Activated T-helper 17 cell treated with anti-CD3 and anti-CD28 coated beads, Interleukin-2, amount 50 U/mL, for 72 hours (primary cell): ENCODE results near the gene PLGLB2. TPM values are rescaled to one million over a fixed set of nuclear protein-coding genes. Genes with fewer than 3 reads are reported as not detected.
"Not testable (repeated sequence)": the region's sequence is repeated elsewhere in the genome, so short reads cannot be mapped to it uniquely, and the experiment has no call there.

Experiments used
- ATAC-seq: fragments of 150-1000 bp; cut with Tn5 transposase; replicated peaks from 2 replicates; pipeline ENCODE4 v1.10.0; 2021; ENCODE audit warnings: mild to moderate bottlenecking, moderate library complexity
- H3K27ac Mint-ChIP-seq: one replicate; pipeline ENCODE4 v1.8.0; 2022; ENCODE audit warnings: mixed read lengths
- H3K27me3 Mint-ChIP-seq: one replicate; pipeline ENCODE4 v1.8.0; 2022; ENCODE audit warnings: mixed read lengths
- H3K36me3 Mint-ChIP-seq: one replicate; pipeline ENCODE4 v1.8.0; 2022; ENCODE audit warnings: low read depth, mild to moderate bottlenecking, mixed read lengths
- H3K4me1 Mint-ChIP-seq: one replicate; pipeline ENCODE4 v1.8.0; 2022; ENCODE audit warnings: mixed read lengths
- H3K4me3 Mint-ChIP-seq: one replicate; pipeline ENCODE4 v1.8.0; 2022; ENCODE audit warnings: mild to moderate bottlenecking, mixed read lengths
- H3K9me3 Mint-ChIP-seq: one replicate; pipeline ENCODE4 v1.8.0; 2022; ENCODE audit warnings: mixed read lengths
- total RNA-seq, 2 donors: library from RNA; stranded (reverse); gene quantifications; one replicate each; pipeline ENCODE4 v1.2.3, GENCODE V29; 2022

PLGLB2 gene
- 1 to 10 TPM; 1.6 to 2.6 TPM for total RNA-seq

DNA sequence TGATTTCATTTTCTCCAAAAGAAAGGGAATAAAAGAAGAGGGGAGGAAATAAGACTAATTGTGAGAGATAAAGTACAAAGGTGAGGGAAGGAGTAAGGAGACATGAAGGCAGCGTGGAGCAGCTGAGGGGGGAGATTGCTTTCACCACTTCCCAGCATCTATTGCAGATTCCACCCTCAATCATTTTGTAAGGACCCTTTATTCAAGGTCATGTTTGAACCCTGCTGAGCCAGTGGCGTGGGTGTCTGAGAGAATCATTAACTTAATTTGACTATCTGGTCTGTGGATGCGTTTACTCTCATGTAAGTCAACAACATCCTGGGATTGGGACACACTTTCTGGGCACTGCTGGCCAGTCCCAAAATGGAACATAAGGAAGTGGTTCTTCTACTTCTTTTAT is at the start of gene PLGLB2:
TSS of gene PLGLB2 (plus strand) at position 297 of the 400 bp plus-strand sequence. CDS start at position 364, 67 bp downstream.
- H3K4me1 Mint-ChIP-seq, ATAC-seq, H3K27ac Mint-ChIP-seq, H3K36me3 Mint-ChIP-seq, H3K27me3 Mint-ChIP-seq, H3K9me3 Mint-ChIP-seq, H3K4me3 Mint-ChIP-seq: not testable (repeated sequence)

DNA sequence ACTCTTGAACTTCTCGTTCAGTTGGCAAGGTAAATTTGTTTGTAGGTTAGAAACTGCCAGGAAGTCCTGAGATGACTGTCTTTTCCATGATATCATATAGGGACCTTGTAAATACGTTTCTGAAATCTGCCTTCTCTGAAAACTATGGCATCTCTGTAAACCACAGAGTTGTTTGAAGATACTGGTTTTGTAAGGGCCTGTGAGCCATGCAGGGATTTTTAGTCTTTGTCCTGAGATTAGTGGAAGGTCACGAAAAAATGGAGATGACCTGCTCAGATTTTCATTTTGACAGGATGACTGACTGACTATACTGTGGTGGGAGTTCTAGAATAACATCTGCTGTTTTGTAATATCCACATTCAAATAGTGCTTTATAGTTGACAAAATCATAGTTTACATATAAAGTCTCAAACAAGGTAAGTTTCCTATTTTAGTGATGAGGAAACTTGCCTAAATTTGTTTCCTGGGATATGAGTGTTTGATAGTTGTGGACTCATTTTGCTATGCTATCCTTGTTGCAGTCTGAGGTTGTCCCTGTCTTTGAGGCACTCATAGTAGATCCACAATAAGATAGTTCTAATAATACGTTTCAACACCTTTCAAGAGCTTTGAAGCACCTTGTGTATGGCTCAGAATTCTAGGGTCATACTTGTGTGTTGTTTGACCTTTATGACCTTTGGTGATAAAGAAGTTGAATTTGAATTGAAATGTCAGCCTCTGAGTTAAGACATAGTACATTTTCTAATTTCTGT is 43.1 kb upstream of the PLGLB2 start:
- H3K27me3 Mint-ChIP-seq, H3K4me1 Mint-ChIP-seq, H3K36me3 Mint-ChIP-seq, H3K9me3 Mint-ChIP-seq: not testable (repeated sequence)
- peak overlapping the region; percentile 82 for H3K27ac Mint-ChIP-seq
- H3K4me3 Mint-ChIP-seq = peak overlapping the region; percentile 47
- ATAC-seq = peak; percentile 91

- not testable (repeated sequence) for H3K4me1 Mint-ChIP-seq, H3K36me3 Mint-ChIP-seq, H3K27me3 Mint-ChIP-seq, H3K9me3 Mint-ChIP-seq, H3K4me3 Mint-ChIP-seq, H3K27ac Mint-ChIP-seq
- peak; percentile 42 for ATAC-seq
Measured at GRCh38 chr2:87708368-87708767, 39.5 kb upstream of the PLGLB2 start.

DNA sequence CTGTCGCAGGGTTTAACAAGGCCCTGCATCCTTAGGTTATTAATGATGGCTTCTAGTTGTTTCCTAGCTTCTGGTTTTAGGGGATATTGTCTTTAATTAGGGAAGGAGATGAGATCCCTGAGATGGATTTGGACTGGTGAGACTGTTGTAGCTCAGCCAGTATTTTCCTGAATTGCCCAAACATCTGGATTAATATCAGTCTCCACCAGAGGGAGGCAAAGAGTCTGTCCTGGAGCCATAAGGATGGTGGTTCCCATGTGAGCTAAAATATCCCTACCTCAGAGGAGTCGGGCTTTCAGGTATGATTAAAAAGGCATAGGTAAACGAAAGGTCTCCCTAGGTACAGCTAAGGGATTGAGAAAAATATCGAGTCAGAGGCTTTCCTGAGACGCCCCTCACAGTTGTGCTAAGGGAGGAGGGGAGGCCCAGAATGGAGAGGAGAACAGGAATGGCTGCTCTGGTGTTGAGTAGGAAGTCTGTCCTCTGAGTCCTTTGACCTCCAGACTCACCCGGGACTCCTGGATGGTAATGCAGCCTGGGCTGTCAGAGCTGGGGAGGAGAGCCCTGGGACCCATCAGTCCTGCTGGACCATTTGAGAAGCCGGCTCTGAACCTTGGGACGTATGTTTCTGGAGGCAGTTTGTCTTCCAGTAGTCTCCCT is 19.8 kb upstream of the PLGLB2 start:
- H3K27ac Mint-ChIP-seq, H3K4me3 Mint-ChIP-seq, H3K4me1 Mint-ChIP-seq, H3K36me3 Mint-ChIP-seq, H3K27me3 Mint-ChIP-seq, H3K9me3 Mint-ChIP-seq: not testable (repeated sequence)
- ATAC-seq = peak; percentile 14

DNA sequence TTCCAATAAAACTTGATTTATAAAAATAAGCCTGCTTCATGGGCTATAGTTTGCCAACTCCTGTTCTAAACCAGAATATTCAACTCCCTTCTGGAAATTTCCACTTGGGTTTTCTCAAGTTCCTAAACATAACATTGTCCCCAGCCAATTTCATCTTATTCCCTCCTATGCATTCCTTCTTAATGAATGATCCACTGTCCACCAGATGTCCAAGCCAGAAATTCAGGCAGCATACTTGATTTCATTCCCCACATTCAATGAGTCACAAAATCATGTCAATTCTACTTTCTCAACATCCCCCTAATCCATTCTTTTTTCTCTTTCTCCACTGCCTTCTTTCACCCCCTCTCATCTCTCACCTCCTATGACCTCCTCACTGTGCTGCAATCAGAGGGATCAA is 7.0 kb upstream of the PLGLB2 start:
- not testable (repeated sequence) for H3K4me1 Mint-ChIP-seq, H3K27ac Mint-ChIP-seq, H3K9me3 Mint-ChIP-seq, ATAC-seq, H3K27me3 Mint-ChIP-seq, H3K36me3 Mint-ChIP-seq, H3K4me3 Mint-ChIP-seq

DNA sequence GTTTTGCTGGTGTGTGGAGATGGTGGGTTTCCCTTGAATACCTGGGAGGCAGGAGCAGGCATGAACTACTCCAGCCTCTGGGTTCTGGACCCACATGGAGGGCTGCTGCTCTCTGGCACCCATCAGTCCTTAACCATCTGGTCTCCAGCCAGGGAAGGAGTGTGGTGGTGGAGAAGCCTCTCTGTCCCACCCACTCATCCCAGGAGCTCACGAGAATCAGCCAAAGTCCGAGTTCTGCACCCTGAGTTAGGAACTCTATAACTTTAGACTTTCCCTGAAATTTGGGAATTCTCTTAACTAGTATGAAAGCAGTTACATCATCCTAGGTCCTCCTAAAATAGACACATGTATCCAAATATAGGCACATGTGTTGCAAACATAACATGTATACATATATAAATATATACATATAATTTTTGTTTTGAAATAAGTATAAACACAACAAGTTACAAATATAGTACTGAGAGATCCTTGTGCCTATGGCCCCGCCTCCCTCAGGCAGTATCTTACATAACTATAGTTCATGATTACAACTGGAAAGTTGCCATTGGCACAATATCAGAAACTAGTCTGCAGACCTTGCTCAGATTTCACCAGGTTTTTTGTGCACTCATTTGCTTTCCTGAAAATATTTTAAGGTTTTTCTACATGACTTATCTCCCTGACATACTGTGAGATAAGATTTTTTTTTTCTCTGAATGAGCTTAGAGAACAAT is 5.3 kb upstream of the PLGLB2 start:
- H3K27me3 Mint-ChIP-seq, H3K9me3 Mint-ChIP-seq, ATAC-seq, H3K27ac Mint-ChIP-seq, H3K4me3 Mint-ChIP-seq, H3K4me1 Mint-ChIP-seq, H3K36me3 Mint-ChIP-seq: not testable (repeated sequence)

DNA sequence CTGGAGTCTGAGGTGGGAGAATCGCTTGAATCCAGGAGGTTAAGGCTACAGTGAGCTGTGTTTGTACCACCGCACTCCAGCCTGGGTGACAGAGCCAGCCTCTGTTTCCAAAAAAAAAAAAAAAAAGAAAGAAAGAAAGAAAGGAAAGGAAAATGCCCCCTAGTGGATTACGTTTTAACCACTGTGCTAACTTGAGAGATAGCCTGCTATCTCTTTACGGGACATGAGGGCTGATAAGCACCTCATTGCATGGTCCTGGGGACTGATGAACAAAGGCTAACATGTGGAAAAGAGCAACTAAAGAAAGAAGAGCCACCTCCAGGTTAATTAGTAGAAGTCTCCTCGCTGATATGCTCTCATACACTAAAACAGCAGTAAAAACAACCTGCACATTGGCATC is 4.2 kb upstream of the PLGLB2 start:
- ATAC-seq, H3K9me3 Mint-ChIP-seq, H3K4me1 Mint-ChIP-seq, H3K4me3 Mint-ChIP-seq, H3K27me3 Mint-ChIP-seq, H3K36me3 Mint-ChIP-seq, H3K27ac Mint-ChIP-seq: not testable (repeated sequence)

DNA sequence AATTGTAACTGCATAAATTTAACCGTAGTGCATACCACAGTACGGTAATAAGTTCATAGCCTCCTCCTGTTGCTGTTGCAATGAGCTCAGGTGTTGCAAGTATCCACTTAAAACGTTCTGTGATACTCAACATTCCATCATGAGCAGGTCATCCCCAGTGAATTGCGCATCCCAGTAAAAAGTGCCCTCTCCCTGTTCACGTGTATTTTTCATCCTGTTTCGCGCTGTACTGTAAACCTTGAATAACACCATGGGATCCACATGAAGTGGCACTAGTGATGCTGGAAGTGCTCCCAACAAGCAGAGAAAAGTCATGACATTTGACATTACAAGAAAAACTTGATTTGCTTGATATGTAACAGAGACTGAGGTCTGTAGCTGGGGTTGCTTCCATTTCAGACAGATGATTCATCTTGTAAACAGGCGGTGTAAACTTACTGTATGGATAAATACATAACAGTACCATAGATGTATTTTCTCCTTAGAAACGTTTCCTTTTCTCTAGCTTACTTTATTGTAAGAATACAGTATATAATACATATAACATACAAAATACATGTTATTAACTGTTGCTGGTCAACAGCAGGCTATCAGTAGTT is 2.4 kb upstream of the PLGLB2 start:
- H3K4me1 Mint-ChIP-seq, H3K27me3 Mint-ChIP-seq, H3K36me3 Mint-ChIP-seq, H3K9me3 Mint-ChIP-seq, ATAC-seq, H3K27ac Mint-ChIP-seq, H3K4me3 Mint-ChIP-seq: not testable (repeated sequence)

DNA sequence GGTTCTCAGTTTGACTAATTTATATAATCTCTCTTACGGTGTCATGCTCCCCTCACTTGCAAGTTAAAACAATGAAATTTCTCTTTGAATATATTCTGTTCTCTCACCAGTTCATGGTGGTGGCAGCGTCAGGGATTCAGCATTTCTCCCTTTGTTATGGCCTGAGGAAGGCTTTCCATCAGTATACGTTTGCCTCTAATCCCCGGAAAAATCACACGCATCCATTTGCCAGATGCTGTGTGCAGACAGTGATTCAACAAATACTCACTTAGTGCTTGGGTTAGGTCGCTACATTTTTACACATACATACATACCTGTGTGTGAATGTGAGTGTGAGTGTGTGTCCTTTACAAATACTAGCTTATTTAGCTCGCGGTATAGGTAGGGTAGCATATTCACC is 637 bp downstream of the PLGLB2 start:
- H3K4me1 Mint-ChIP-seq, H3K27me3 Mint-ChIP-seq, H3K36me3 Mint-ChIP-seq, H3K27ac Mint-ChIP-seq, ATAC-seq, H3K9me3 Mint-ChIP-seq, H3K4me3 Mint-ChIP-seq: not testable (repeated sequence)

DNA sequence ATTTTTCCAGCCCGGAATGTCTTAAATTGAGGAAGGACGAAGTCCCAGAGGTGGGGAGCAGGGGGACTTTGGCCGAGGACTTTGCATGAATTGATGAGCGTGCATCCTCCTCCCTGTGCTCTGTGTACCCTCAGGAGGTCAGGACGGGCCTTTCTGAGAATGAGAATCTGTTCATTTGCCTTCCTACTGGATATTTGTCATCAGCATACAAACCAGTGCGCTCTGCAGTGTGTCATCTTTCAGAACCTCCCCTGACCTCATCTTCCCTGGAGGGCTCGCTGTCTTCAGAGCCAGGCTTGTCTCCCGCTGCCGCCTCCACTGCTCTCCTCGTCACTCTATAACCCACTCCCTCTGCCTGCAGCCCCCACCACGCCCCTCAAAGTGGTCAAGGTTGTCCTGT is 2.7 kb downstream of the PLGLB2 start:
- H3K36me3 Mint-ChIP-seq, H3K27me3 Mint-ChIP-seq, H3K4me1 Mint-ChIP-seq, H3K27ac Mint-ChIP-seq, H3K4me3 Mint-ChIP-seq, H3K9me3 Mint-ChIP-seq, ATAC-seq: not testable (repeated sequence)

- not testable (repeated sequence) for H3K4me3 Mint-ChIP-seq, H3K4me1 Mint-ChIP-seq, H3K36me3 Mint-ChIP-seq, H3K27me3 Mint-ChIP-seq, H3K27ac Mint-ChIP-seq, ATAC-seq, H3K9me3 Mint-ChIP-seq
Measured at GRCh38 chr2:87754759-87755158, 6.9 kb downstream of the PLGLB2 start.

Other genes starting within 250 kb of the PLGLB2 start
- gene RGPD2, start 77.7 kb downstream of the PLGLB2 start, total RNA-seq = 1 to 10 TPM in 1 of 2 donors, under 1 TPM in 1; 0.67 to 1.9 TPM